Stomach (tissue), 9 donors: Measurements from ENCODE around the gene ATG10. TPM values are rescaled to one million over a fixed set of nuclear protein-coding genes. Genes with fewer than 3 reads are reported as not detected.

Experiments
- DNase-seq, 2 donors: peaks; one replicate each; pipeline versions ENCODE4 v3.0.0 to v3.0.0-alpha.2; 2013 to 2019
- H3K27ac ChIP-seq, 5 donors: fragments of 200-600 bp in 4 of 5; sonication (generic) in 4 of 5; one replicate each; pipeline ENCODE4 v1.5.1; 2013 to 2019; ENCODE audit warnings: mild to moderate bottlenecking in 1 of 5, moderate library complexity in 1 of 5
- H3K27me3 ChIP-seq, 3 donors: fragments of 200-600 bp; sonication (generic); one replicate each; pipeline ENCODE4 v1.5.1; 2017 to 2019; ENCODE audit warnings: mixed run types in 1 of 3
- H3K36me3 ChIP-seq, 4 donors: fragments of 200-600 bp; sonication (generic); 1 replicate in 3 of 4; 2 replicates in 1 of 4; pipeline ENCODE4 v1.5.1; 2016 to 2019
- H3K4me1 ChIP-seq, 4 donors: fragments of 200-600 bp; sonication (generic); one replicate each; pipeline ENCODE4 v1.5.1; 2016 to 2019
- H3K4me3 ChIP-seq, 4 donors: fragments of 200-600 bp; sonication (generic) in 3 of 4; one replicate each; pipeline ENCODE4 v1.5.1; 2016 to 2019; ENCODE audit warnings: mild to moderate bottlenecking in 1 of 4
- H3K9me3 ChIP-seq, 4 donors: fragments of 200-600 bp; sonication (generic); one replicate each; pipeline ENCODE4 v1.5.1; 2016 to 2019
- CTCF ChIP-seq, 7 experiments: fragments of 450-650 bp in 4 of 7; fragments of 200-600 bp in 3 of 7; sonication (generic) in 3 of 7; IDR thresholded peaks; one replicate each; pipeline ENCODE4 v1.5.1; 2016 to 2019; ENCODE audit warnings: antibody characterized with exemption in 7 of 7, control low read depth in 2 of 7, mild to moderate bottlenecking in 1 of 7
- EP300 ChIP-seq: sonication (generic); formaldehyde crosslinking; IDR thresholded peaks from one replicate; pipeline ENCODE4 v1.6.1; 2017; ENCODE audit warnings: antibody characterized with exemption
- POLR2A ChIP-seq, 4 donors: fragments of 450-650 bp; IDR thresholded peaks; one replicate each; pipeline ENCODE4 v1.6.1; 2016; ENCODE audit warnings: antibody characterized with exemption in 4 of 4, control low read depth in 2 of 4, mild to moderate bottlenecking in 1 of 4, moderate library complexity in 1 of 4
- POLR2AphosphoS5 ChIP-seq, 3 donors: sonication (generic); formaldehyde crosslinking; IDR thresholded peaks; one replicate each; pipeline ENCODE4 v1.6.1; 2016; ENCODE audit warnings: antibody characterized with exemption in 3 of 3
- WGBS, 5 donors: extraction: QIAGEN DNeasy Blood & Tissue Kit in 3 of 5; methylation state at CpG; one replicate each; pipeline versions ENCODE4 v1.1.5 to v1.1.7; 2013 to 2018; 5-methylcytosine and 5-hydroxymethylcytosine counted together
- intact Hi-C: fragments of 100-400 bp; cut with DNase I; formaldehyde crosslinking; loops from one replicate; pipeline ENCODE4 v1.15.1; 2023; ENCODE audit warnings: low total_unique reads
- polyA plus RNA-seq, 3 donors: library from polyadenylated mRNA; stranded (reverse); fragments of 200-250 nt; gene quantifications; one replicate each; pipeline ENCODE4 v1.2.3, GENCODE V29; 2013
- total RNA-seq, 5 donors: library from RNA; depleted of rRNA; stranded (reverse); fragments of >200 nt; gene quantifications; one replicate each; pipeline versions ENCODE4 v1.1.0 to v1.2.3, GENCODE V29; 2014 to 2016
- donor health status: healthy with polysubstance abuse.
- donor health status: Bipolar disorder and iron deficiency.
- donor health status: healthy.

Gene ATG10
- total and polyA plus RNA-seq, 8 donors = 0.58 to 16.5 (median 4.3) TPM

- no peaks in the 10 kb centered on the region for H3K36me3 ChIP-seq
- no peak overlapping the region for H3K4me3 ChIP-seq
- no peaks in the 10 kb centered on the region for H3K27me3 ChIP-seq
- DNase-seq = no peak
- H3K9me3 ChIP-seq = no peaks in the 10 kb centered on the region
- peak overlapping the region in 3 of 5 donors; percentile 38 to 52 (median 40) for H3K27ac ChIP-seq
- TF ChIP-seq EP300 (no peak), CTCF (IDR thresholded peaks at IDR 0.05) (no peak), POLR2AphosphoS5 (IDR thresholded peaks at IDR 0.05) (no peak), POLR2A (IDR thresholded peaks at IDR 0.05) (no peak)
- intact Hi-C loops = loop anchor here (10.0 kb wide), 2 partner anchors 409 to 659 kb away; partner anchors contain the start of gene SSBP2
- H3K4me1 ChIP-seq = peaks cover 5 to 36% (median 26%) of the 10 kb centered on the region in 4 donors
Measured at GRCh38 chr5:82163452-82164175, 191.8 kb downstream of the ATG10 start.

DNA sequence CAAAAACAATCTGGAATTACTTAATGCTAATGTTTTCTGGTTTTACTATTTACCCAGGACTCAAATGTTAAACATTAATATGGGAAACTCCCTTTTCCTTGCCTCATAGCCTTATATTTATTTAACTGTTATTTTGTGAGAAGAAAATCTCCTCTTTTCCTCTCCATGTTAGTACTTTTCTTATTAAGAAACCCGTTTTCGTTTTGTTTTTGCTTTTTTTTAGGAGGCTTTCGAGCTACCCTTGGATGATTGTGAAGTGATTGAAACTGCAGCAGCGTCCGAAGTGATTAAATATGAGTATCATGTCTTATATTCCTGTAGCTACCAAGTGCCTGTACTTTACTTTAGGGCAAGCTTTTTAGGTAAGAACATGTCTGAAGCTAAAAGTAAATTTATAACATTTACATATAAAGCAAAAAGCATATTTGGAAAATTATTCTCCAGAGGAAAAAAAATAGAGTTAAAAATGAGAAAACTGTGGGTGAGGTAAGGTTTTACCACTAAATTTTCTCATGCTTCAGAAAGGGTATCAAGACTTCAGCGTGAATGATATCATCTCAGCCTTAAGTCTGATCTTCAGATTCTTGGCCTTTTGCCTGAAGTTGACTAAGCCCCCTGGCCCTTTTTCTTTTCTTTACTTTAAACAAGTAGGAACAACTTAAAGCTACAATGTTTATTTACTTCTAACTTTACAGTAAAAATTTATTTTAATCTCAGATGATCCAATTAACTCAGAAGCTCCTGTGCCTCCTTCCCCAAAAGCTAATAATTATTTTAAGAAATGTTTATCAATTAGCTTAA, 192.6 kb downstream of the ATG10 start:
- Histone ChIP-seq H3K4me3 (no peak overlapping the region), H3K36me3 (no peaks in the 10 kb centered on the region), H3K4me1 (peaks cover 5 to 36% (median 26%) of the 10 kb centered on the region in 4 donors), H3K9me3 (no peaks in the 10 kb centered on the region), H3K27ac (peak overlapping the region in 3 of 5 donors; percentile 38 to 52 (median 40)), H3K27me3 (no peaks in the 10 kb centered on the region)
- 49 to 58% (median 53%) methylated on average over 6 of the region's 6 CpGs for WGBS, 5 donors
- TF ChIP-seq CTCF (IDR thresholded peaks at IDR 0.05) = no peak
- intact Hi-C loops = loop anchor here (10.0 kb wide), 2 partner anchors 410 to 660 kb away; partner anchors contain the start of gene SSBP2
- peak in 1 of 2 donors; percentile 66 for DNase-seq

DNA sequence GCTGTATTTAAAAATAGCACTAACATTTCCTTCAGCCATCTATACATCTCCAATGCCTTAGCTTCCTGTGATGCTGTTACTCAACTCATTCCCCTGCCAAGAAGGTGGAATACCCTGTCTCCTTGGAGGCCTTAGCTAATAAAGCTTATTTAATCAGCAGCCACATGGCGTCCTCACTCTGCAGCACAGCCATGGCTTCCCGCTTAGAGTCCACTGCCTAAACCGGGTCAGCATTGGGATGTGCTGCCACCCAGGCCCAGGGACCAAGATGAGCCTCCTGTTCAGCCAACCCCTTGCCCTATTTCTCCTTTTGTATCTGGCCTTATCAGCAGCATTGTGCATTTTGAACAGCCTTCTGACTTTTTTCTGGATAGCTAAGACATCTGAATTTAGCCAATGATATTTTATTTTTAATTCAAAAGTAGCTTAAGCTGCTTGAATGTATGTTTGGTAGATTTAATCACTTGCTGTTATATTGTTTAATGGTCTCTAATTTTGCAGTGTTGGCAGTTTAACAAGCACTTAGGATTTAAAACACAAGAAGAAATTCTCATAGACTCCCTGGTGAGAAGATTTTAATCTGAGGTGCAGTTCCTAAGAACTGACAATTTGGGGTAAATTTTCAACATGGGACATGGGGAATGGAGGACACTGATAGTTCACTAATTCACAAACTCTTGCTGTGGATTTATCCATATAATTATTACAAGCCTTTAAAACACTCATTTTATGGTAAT, 193.3 kb downstream of the ATG10 start:
- DNase-seq = peak in 1 of 2 donors; percentile 64
- peaks cover 5 to 36% (median 26%) of the 10 kb centered on the region in 4 donors for H3K4me1 ChIP-seq
- H3K27me3 ChIP-seq = no peaks in the 10 kb centered on the region
- 45 to 62% (median 48%) methylated on average over 3 of the region's 3 CpGs for WGBS, 5 donors
- TF ChIP-seq EP300 (no peak), CTCF (IDR thresholded peaks at IDR 0.05) (no peak), POLR2A (IDR thresholded peaks at IDR 0.05) (no peak), POLR2AphosphoS5 (IDR thresholded peaks at IDR 0.05) (no peak)
- intact Hi-C loops = loop anchor here (5.0 to 10.0 kb wide), 3 partner anchors 410 to 738 kb away; partner anchors contain the start of gene SSBP2
- H3K9me3 ChIP-seq = no peaks in the 10 kb centered on the region
- no peaks in the 10 kb centered on the region for H3K36me3 ChIP-seq
- no peak overlapping the region for H3K4me3 ChIP-seq
- H3K27ac ChIP-seq = peak overlapping the region in 3 of 5 donors; percentile 38 to 52 (median 40)
